T47D (cell line): ENCODE data around the gene JHY.
"Not testable (repeated sequence)": the region's sequence is repeated elsewhere in the genome, so short reads cannot be mapped to it uniquely, and the experiment has no call there.

ENCODE experiments used
- DNase-seq, 2 experiments: peaks; one replicate each; pipeline versions ENCODE4 v3.0.0 to v3.0.0-alpha.2; 2011 to 2012; ENCODE audit warnings: low read depth in 1 of 2, low spot score in 1 of 2
- JUND ChIP-seq: IDR thresholded peaks from 2 replicates; pipeline ENCODE4 v1.6.1; 2012; ENCODE audit warnings: low read depth
- in situ Hi-C: cut with HindIII; loops from 2 replicates; pipeline ENCODE4 v1.10.0; 2016; ENCODE audit warnings: low sequenced_read_pairs, low pct_unique_long_range_greater_than_20kb

JHY gene

GRCh38 chr11:122853261-122853660 is 29.3 kb upstream of the JHY start:
- in situ Hi-C loops: no loop called here
- no peak for TF ChIP-seq JUND
- no peak for DNase-seq

GRCh38 chr11:122853971-122854446 is 28.6 kb upstream of the JHY start:
- in situ Hi-C loops: no loop called here
- TF ChIP-seq JUND: no peak
- DNase-seq: peak; percentile 79 to 91

GRCh38 chr11:122861631-122862030 is 20.9 kb upstream of the JHY start:
- DNase-seq: peak; percentile 58 to 81
- peak; percentile 10; the same call in 1 of the 2 replicates for TF ChIP-seq JUND
- in situ Hi-C loops: no loop called here

GRCh38 chr11:122862091-122862490 is 20.5 kb upstream of the JHY start:
- no peak for TF ChIP-seq JUND
- DNase-seq: no peak
- in situ Hi-C loops: no loop called here

- DNase-seq, in situ Hi-C loops: not testable (repeated sequence)
These were observed 19.4 kb upstream of the JHY start for GRCh38 chr11:122863154-122863553.

GRCh38 chr11:122863704-122864326 is 18.7 kb upstream of the JHY start:
- no peak for TF ChIP-seq JUND
- peak in 1 of 2 experiments; percentile 64 for DNase-seq
- in situ Hi-C loops: no loop called here

- no peak for DNase-seq
- TF ChIP-seq JUND: no peak
- in situ Hi-C loops: no loop called here
These were observed 18.0 kb upstream of the JHY start for GRCh38 chr11:122864386-122865115.

GRCh38 chr11:122869622-122870021 is 12.9 kb upstream of the JHY start:
- in situ Hi-C loops: no loop called here
- peak in 1 of 2 experiments; percentile 26 for DNase-seq
- TF ChIP-seq JUND: no peak

- in situ Hi-C loops: no loop called here
- peak in 1 of 2 experiments; percentile 35 for DNase-seq
- TF ChIP-seq JUND: no peak
These were observed 11.3 kb upstream of the JHY start for GRCh38 chr11:122871302-122871701.

- TF ChIP-seq JUND: no peak
- in situ Hi-C loops: no loop called here
- DNase-seq: no peak
These were observed 10.5 kb upstream of the JHY start for GRCh38 chr11:122872046-122872445.

GRCh38 chr11:122874991-122875390 is 7.6 kb upstream of the JHY start:
- no peak for DNase-seq
- in situ Hi-C loops: no loop called here
- TF ChIP-seq JUND: no peak

- TF ChIP-seq JUND: no peak
- in situ Hi-C loops: no loop called here
- DNase-seq: no peak
These were observed 4.8 kb upstream of the JHY start for GRCh38 chr11:122877732-122878131.

- TF ChIP-seq JUND: no peak
- no peak for DNase-seq
- in situ Hi-C loops: no loop called here
These were observed 2.8 kb upstream of the JHY start for GRCh38 chr11:122879785-122880184.
